T-helper 2 cell treated with Interferon-gamma antibody and Interleukin-4, amounts not matched to agents 100 ng/mL and 5 ng/mL, for 36 hours (primary cell): Measurements from ENCODE around the gene MGME1. TPM values are rescaled to one million over a fixed set of nuclear protein-coding genes. Genes with fewer than 3 reads are reported as not detected.

Experiments used
- intact Hi-C: fragments of 100-400 bp; cut with micrococcal nuclease; formaldehyde crosslinking; loops from one replicate; pipeline ENCODE4 v1.15.1; 2023
- total RNA-seq: library from RNA; stranded (reverse); gene quantifications from 2 replicates; pipeline ENCODE4 v1.2.3, GENCODE V29; 2022

The MGME1 gene
- total RNA-seq, result 31.9 and 35.5 TPM in 2 replicates

- intact Hi-C loops, result loop anchor here (1.0 to 5.0 kb wide), 12 partner anchors 14 to 1396 kb away; partner anchors contain the start of genes BFSP1, DZANK1, KAT14 and KIF16B
Measured at GRCh38 chr20:17968366-17969277, at the start of gene MGME1, which contains the start of gene SNX5. Gene MGME1, plus strand, starts transcription at chr20:17969018. Its CDS starts 842 bp downstream, at chr20:17969860. Gene SNX5, minus strand, starts transcription at chr20:17968794. Its CDS starts 369 bp downstream, at chr20:17968425.

GRCh38 chr20:17919149-17919548, 49.7 kb upstream of the MGME1 start:
- intact Hi-C loops, result no loop called here

GRCh38 chr20:17921774-17922173, 47.0 kb upstream of the MGME1 start:
- intact Hi-C loops, result no loop called here

- intact Hi-C loops, result no loop called here
Measured at GRCh38 chr20:17925141-17925939, 43.5 kb upstream of the MGME1 start.

- intact Hi-C loops, result no loop called here
Measured at GRCh38 chr20:17925940-17926300, 42.9 kb upstream of the MGME1 start.

GRCh38 chr20:17928211-17928611, 40.6 kb upstream of the MGME1 start:
- intact Hi-C loops, result no loop called here

- intact Hi-C loops, result no loop called here
Measured at GRCh38 chr20:17928633-17929311, 40.0 kb upstream of the MGME1 start.

- intact Hi-C loops, result no loop called here
Measured at GRCh38 chr20:17931513-17931912, 37.3 kb upstream of the MGME1 start.

- intact Hi-C loops, result no loop called here
Measured at GRCh38 chr20:17932396-17932795, 36.4 kb upstream of the MGME1 start.

GRCh38 chr20:17933121-17933520, 35.7 kb upstream of the MGME1 start:
- intact Hi-C loops, result no loop called here

GRCh38 chr20:17933711-17934110, 35.1 kb upstream of the MGME1 start:
- intact Hi-C loops, result no loop called here

- intact Hi-C loops, result no loop called here
Measured at GRCh38 chr20:17934141-17934862, 34.5 kb upstream of the MGME1 start.

- intact Hi-C loops, result no loop called here
Measured at GRCh38 chr20:17935186-17935585, 33.6 kb upstream of the MGME1 start.

GRCh38 chr20:17935761-17936160, 33.1 kb upstream of the MGME1 start:
- intact Hi-C loops, result no loop called here

- intact Hi-C loops, result no loop called here
Measured at GRCh38 chr20:17936286-17936760, 32.5 kb upstream of the MGME1 start.

GRCh38 chr20:17936761-17937732, 31.8 kb upstream of the MGME1 start:
- intact Hi-C loops, result no loop called here

GRCh38 chr20:17938871-17939619, 29.8 kb upstream of the MGME1 start:
- intact Hi-C loops, result loop anchor here (1.0 kb wide), 1 partner anchor 434 kb away; no protein-coding TSS in a partner anchor

- intact Hi-C loops, result loop anchor here (1.0 kb wide), 1 partner anchor 434 kb away; no protein-coding TSS in a partner anchor
Measured at GRCh38 chr20:17939622-17940223, 29.1 kb upstream of the MGME1 start.
